Measurements from ENCODE around the gene WDFY4.

- TF ChIP-seq CTCF (IDR thresholded peaks at IDR 0.05) (no peak), KDM1A (IDR thresholded peaks at IDR 0.05; ENCODE audit: low read depth) (no peak), TP53 (CRISPR knock-in tag; IDR thresholded peaks at IDR 0.05) (no peak), PBX3 (IDR thresholded peaks at IDR 0.05) (no peak), RFX5 (IDR thresholded peaks at IDR 0.05) (no peak), BHLHE40 (IDR thresholded peaks at IDR 0.05; ENCODE audit: low read depth, low read length) (no peak)
These were observed 53.2 kb downstream of the WDFY4 start for GRCh38 chr10:48737886-48738285.
